Measurements from ENCODE around the gene GRAP. TPM values are rescaled to one million over a fixed set of nuclear protein-coding genes. Genes with fewer than 3 reads are reported as not detected.

Gene GRAP
- total RNA-seq, 4 donors from 2014 or later = 2.6 to 13.2 (median 6.8) TPM

GRCh38 chr17:19010729-19011505, 35.8 kb downstream of the GRAP start:
- no peak for TF ChIP-seq CTCF (IDR thresholded peaks at IDR 0.05)
- ATAC-seq (ENCODE audit: low FRiP score) = no peak
- DNase-seq (ENCODE audit: low spot score) = no peak

- no peak for ATAC-seq (ENCODE audit: low FRiP score)
- TF ChIP-seq CTCF (IDR thresholded peaks at IDR 0.05) = no peak
- no peak for DNase-seq (ENCODE audit: low spot score)
Observed at GRCh38 chr17:19009970-19010369, 36.8 kb downstream of the GRAP start.

GRCh38 chr17:19006698-19007097, 40.1 kb downstream of the GRAP start:
- TF ChIP-seq CTCF (IDR thresholded peaks at IDR 0.05) = no peak

GRCh38 chr17:19005789-19006430, 40.8 kb downstream of the GRAP start:
- DNase-seq (ENCODE audit: low spot score) = no peak
- TF ChIP-seq CTCF (IDR thresholded peaks at IDR 0.05) = no peak
- no peak for ATAC-seq (ENCODE audit: low FRiP score)

More at GRCh38 chr17:19006698-19007097, 40.1 kb downstream of the GRAP start:
- no peak for DNase-seq (ENCODE audit: low spot score)
- ATAC-seq (ENCODE audit: low FRiP score) = no peak

GRCh38 chr17:19005137-19005773, 41.5 kb downstream of the GRAP start:
- TF ChIP-seq CTCF (IDR thresholded peaks at IDR 0.05) = no peak
- DNase-seq (ENCODE audit: low spot score) (no peak), ATAC-seq (ENCODE audit: low FRiP score) (no peak)

GRCh38 chr17:19004421-19005136, 42.2 kb downstream of the GRAP start, which contains the start of gene FAM83G:
Gene FAM83G, minus strand, starts transcription at chr17:19004764. Its CDS starts 723 bp downstream, at chr17:19004041.
- ATAC-seq (ENCODE audit: low FRiP score) = peak; percentile 72
- DNase-seq (ENCODE audit: low spot score) = peak; percentile 87
- no peak for TF ChIP-seq CTCF (IDR thresholded peaks at IDR 0.05)
